Measurements from ENCODE around the gene CST7.

CST7 gene

DNA sequence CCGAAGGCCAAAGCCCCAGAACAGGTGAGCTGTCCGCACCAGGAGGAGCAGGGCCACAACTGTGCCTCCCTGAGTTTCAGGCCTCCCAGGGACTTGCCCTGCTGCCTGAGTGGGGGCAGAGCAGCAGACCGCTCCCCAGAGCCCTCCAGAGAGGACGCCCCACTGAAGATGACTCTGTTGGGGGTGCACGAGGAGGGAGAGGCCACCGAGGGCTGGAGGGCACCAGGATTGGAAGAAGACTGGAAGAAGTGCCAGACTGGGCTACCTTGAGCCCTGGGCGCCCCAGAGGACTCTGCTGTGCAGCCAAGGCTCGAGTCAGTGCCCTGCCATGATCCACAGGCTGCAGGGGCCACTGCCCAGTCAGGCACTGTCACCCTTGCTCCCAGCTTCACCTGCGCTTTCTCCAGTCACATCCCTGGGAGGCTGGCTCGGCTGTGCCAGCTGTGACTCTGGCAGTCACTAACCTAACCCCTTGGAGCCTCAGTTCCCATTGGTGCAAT, 11.3 kb downstream of the CST7 start:
- no peak for DNase-seq (ENCODE audit: low read depth in 1 of 2, low spot score in 1 of 2)
- Histone ChIP-seq H3K27me3 (ENCODE audit: insufficient read depth, poor library complexity, severe bottlenecking) (no peaks in the 10 kb centered on the region), H3K27ac (replicated peaks) (no peak overlapping the region), H3K4me3 (replicated peaks; ENCODE audit: insufficient read depth, low read length) (no peak overlapping the region)
- TF ChIP-seq, protein P1, sequence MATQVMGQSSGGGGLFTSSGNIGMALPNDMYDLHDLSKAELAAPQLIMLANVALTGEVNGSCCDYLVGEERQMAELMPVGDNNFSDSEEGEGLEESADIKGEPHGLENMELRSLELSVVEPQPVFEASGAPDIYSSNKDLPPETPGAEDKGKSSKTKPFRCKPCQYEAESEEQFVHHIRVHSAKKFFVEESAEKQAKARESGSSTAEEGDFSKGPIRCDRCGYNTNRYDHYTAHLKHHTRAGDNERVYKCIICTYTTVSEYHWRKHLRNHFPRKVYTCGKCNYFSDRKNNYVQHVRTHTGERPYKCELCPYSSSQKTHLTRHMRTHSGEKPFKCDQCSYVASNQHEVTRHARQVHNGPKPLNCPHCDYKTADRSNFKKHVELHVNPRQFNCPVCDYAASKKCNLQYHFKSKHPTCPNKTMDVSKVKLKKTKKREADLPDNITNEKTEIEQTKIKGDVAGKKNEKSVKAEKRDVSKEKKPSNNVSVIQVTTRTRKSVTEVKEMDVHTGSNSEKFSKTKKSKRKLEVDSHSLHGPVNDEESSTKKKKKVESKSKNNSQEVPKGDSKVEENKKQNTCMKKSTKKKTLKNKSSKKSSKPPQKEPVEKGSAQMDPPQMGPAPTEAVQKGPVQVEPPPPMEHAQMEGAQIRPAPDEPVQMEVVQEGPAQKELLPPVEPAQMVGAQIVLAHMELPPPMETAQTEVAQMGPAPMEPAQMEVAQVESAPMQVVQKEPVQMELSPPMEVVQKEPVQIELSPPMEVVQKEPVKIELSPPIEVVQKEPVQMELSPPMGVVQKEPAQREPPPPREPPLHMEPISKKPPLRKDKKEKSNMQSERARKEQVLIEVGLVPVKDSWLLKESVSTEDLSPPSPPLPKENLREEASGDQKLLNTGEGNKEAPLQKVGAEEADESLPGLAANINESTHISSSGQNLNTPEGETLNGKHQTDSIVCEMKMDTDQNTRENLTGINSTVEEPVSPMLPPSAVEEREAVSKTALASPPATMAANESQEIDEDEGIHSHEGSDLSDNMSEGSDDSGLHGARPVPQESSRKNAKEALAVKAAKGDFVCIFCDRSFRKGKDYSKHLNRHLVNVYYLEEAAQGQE (IDR thresholded peaks at IDR 0.05; ENCODE audit: insufficient replicate concordance, low read depth): no peak
- TF ChIP-seq, protein P2, sequence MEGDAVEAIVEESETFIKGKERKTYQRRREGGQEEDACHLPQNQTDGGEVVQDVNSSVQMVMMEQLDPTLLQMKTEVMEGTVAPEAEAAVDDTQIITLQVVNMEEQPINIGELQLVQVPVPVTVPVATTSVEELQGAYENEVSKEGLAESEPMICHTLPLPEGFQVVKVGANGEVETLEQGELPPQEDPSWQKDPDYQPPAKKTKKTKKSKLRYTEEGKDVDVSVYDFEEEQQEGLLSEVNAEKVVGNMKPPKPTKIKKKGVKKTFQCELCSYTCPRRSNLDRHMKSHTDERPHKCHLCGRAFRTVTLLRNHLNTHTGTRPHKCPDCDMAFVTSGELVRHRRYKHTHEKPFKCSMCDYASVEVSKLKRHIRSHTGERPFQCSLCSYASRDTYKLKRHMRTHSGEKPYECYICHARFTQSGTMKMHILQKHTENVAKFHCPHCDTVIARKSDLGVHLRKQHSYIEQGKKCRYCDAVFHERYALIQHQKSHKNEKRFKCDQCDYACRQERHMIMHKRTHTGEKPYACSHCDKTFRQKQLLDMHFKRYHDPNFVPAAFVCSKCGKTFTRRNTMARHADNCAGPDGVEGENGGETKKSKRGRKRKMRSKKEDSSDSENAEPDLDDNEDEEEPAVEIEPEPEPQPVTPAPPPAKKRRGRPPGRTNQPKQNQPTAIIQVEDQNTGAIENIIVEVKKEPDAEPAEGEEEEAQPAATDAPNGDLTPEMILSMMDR (IDR thresholded peaks at IDR 0.05; ENCODE audit: insufficient read depth, low read length): no peak
- TF ChIP-seq SPI1 (IDR thresholded peaks at IDR 0.05; ENCODE audit: borderline replicate concordance, low read depth): no peak
- TF ChIP-seq GABPA (IDR thresholded peaks at IDR 0.05; ENCODE audit: low read depth): no peak
- peak; percentile 46; the same call in 1 of the 2 replicates for TF ChIP-seq POLR2AphosphoS5 (IDR thresholded peaks at IDR 0.05; ENCODE audit: low read depth)

DNA sequence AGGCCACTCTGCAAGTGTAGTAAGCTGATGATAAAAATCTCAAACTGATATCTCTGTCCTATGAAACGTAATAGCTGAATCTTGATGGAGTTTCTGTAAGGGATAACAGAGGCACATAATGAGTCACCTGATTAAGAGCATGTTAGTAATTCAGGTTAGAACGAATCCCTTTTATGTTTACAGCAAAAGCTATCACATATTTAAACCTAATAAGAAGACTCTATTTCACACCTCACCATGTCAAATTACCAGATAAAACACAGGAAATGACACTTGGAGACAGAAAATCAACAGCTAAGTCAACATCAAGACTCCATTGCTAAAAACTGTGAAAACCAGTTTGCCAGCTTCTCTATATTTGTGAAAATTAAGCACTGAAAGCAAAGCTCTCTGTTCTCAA, 11.8 kb downstream of the CST7 start:
- H3K27ac ChIP-seq (replicated peaks): no peak overlapping the region
- H3K4me3 ChIP-seq (replicated peaks; ENCODE audit: insufficient read depth, low read length): no peak overlapping the region
- DNase-seq (ENCODE audit: low read depth in 1 of 2, low spot score in 1 of 2): no peak
- TF ChIP-seq POLR2AphosphoS5 (IDR thresholded peaks at IDR 0.05; ENCODE audit: low read depth) (0 out of 2 replicates have a peak, but pooled peaks have one; percentile 0), GABPA (IDR thresholded peaks at IDR 0.05; ENCODE audit: low read depth) (no peak)
- TF ChIP-seq, protein P1 (IDR thresholded peaks at IDR 0.05; ENCODE audit: insufficient replicate concordance, low read depth): no peak
- H3K27me3 ChIP-seq (ENCODE audit: insufficient read depth, poor library complexity, severe bottlenecking): no peaks in the 10 kb centered on the region

DNA sequence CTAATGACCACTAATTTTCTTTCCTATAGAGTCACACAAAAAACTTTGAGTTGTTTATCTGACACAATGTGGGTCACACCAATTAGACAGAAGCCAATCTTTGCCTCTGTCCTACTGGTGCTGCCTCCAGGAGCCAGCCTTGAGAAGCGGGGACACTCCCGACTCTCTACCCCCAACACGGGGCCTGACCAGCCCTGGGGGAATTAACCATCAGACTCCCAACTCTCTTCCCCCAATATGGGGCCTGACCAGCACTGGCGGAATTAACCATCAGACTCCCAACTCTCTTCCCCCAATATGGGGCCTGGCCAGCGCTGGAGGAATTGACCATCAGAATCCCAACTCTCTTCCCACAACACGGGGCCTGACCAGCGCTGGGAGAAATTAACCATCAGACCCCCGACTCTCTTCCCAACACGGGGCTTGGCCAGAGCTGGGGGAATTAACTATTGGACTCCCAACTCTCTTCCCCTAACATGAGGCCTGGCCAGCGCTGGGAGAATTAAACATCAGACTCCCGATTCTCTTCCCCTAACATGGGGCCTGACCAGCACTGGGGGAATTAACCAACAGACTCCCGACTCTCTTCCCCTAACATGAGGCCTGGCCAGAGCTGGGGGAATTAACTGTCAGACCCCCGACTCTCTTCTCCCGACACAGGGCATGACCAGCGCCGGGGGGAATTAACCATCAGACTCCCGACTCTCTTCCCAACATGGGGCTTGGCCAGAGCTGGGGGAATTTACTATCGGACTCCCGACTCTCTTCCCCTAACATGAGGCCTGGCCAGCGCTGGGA, 12.5 kb downstream of the CST7 start:
- Histone ChIP-seq H3K4me3 (replicated peaks; ENCODE audit: insufficient read depth, low read length) (no peak overlapping the region), H3K27me3 (ENCODE audit: insufficient read depth, poor library complexity, severe bottlenecking) (no peaks in the 10 kb centered on the region), H3K27ac (replicated peaks) (no peak overlapping the region)
- DNase-seq (ENCODE audit: low read depth in 1 of 2, low spot score in 1 of 2): no peak
- TF ChIP-seq, protein P1 (IDR thresholded peaks at IDR 0.05; ENCODE audit: insufficient replicate concordance, low read depth): no peak
- TF ChIP-seq POLR2AphosphoS5 (IDR thresholded peaks at IDR 0.05; ENCODE audit: low read depth) (no peak; the same call in 1 of the 2 replicates), SPI1 (IDR thresholded peaks at IDR 0.05; ENCODE audit: borderline replicate concordance, low read depth) (no peak), GABPA (IDR thresholded peaks at IDR 0.05; ENCODE audit: low read depth) (no peak)
- TF ChIP-seq, protein P2 (IDR thresholded peaks at IDR 0.05; ENCODE audit: insufficient read depth, low read length): no peak
